CD14-positive monocyte (primary cell): ENCODE measurements around the gene PTPRC. TPM values are rescaled to one million over a fixed set of nuclear protein-coding genes. Genes with fewer than 3 reads are reported as not detected.

Experiments
- DNase-seq, 3 donors: peaks; one replicate each; pipeline ENCODE4 v3.0.0-alpha.2; 2011 to 2022
- H2AFZ ChIP-seq: 2 replicates; pipeline ENCODE4 v1.6.0; 2012; ENCODE audit warnings: mild to moderate bottlenecking, low read depth, low read length, inconsistent platforms; ENCODE audit not compliant: insufficient read depth, poor library complexity, severe bottlenecking
- H3K27ac ChIP-seq, 2 donors: 1 replicate in 1 of 2; 2 replicates in 1 of 2; pipeline ENCODE4 v1.5.1; 2012 to 2013; ENCODE audit warnings: low read length in 2 of 2, control low read depth in 1 of 2, inconsistent platforms in 1 of 2, low read depth in 1 of 2, mild to moderate bottlenecking in 1 of 2
- H3K27me3 ChIP-seq, 2 donors: one replicate each; pipeline versions ENCODE4 v1.6.0 to v1.6.1; 2011 to 2013; ENCODE audit warnings: low read length in 2 of 2; ENCODE audit not compliant: control insufficient read depth in 2 of 2, insufficient read depth in 2 of 2
- H3K36me3 ChIP-seq, 2 donors: replicated peaks in 1 of 2; 1 replicate in 1 of 2; 2 replicates in 1 of 2; pipeline versions ENCODE4 v1.5.1 to v1.6.1; 2012 to 2013; ENCODE audit warnings: low read length in 2 of 2, control low read depth in 1 of 2, inconsistent platforms in 1 of 2, mild to moderate bottlenecking in 1 of 2; ENCODE audit not compliant: insufficient read depth in 2 of 2, control insufficient read depth in 1 of 2
- H3K4me1 ChIP-seq, 2 donors: 1 replicate in 1 of 2; 2 replicates in 1 of 2; pipeline versions ENCODE4 v1.5.1 to v1.6.1; 2012 to 2013; ENCODE audit warnings: low read length in 2 of 2, control low read depth in 1 of 2, inconsistent platforms in 1 of 2, mild to moderate bottlenecking in 1 of 2, moderate library complexity in 1 of 2; ENCODE audit not compliant: insufficient read depth in 2 of 2, control insufficient read depth in 1 of 2
- H3K4me2 ChIP-seq: replicated peaks from 2 replicates; pipeline ENCODE3; 2012; ENCODE audit warnings: low read length, moderate library complexity, mild to moderate bottlenecking; ENCODE audit not compliant: poor library complexity, severe bottlenecking; ENCODE audit errors: extremely low read depth
- H3K4me3 ChIP-seq, 3 experiments: fragments of 200-600 bp in 1 of 3; sonication (generic) in 1 of 3; replicated peaks in 1 of 3; 1 replicate in 2 of 3; 2 replicates in 1 of 3; pipeline ENCODE4 v1.5.1; 2011 to 2013; ENCODE audit warnings: low read length in 3 of 3, mild to moderate bottlenecking in 3 of 3, control low read depth in 2 of 3, low read depth in 2 of 3, inconsistent platforms in 1 of 3, moderate library complexity in 1 of 3
- H3K79me2 ChIP-seq: 2 replicates; pipeline ENCODE4 v1.6.0; 2012; ENCODE audit warnings: mild to moderate bottlenecking, control low read depth, inconsistent platforms, low read length, moderate library complexity; ENCODE audit not compliant: insufficient read depth
- H3K9ac ChIP-seq: 2 replicates; pipeline ENCODE4 v1.6.0; 2017; ENCODE audit warnings: low read length, mild to moderate bottlenecking; ENCODE audit not compliant: insufficient read depth, poor library complexity, severe bottlenecking
- H3K9me3 ChIP-seq, 2 donors: replicated peaks in 1 of 2; 1 replicate in 1 of 2; 2 replicates in 1 of 2; pipeline versions ENCODE4 v1.5.1 to v1.6.1; 2012 to 2013; ENCODE audit warnings: low read length in 2 of 2, control low read depth in 1 of 2; ENCODE audit not compliant: control insufficient read depth in 1 of 2, insufficient read depth in 1 of 2
- H4K20me1 ChIP-seq: 2 replicates; pipeline ENCODE4 v1.6.0; 2012; ENCODE audit warnings: mild to moderate bottlenecking, low read length, control low read depth, moderate library complexity; ENCODE audit not compliant: insufficient read depth
- H3K27ac Mint-ChIP-seq, 7 donors: one replicate each; pipeline ENCODE4 v1.8.0; 2020; ENCODE audit warnings: mild to moderate bottlenecking in 7 of 7, mixed read lengths in 7 of 7, moderate library complexity in 6 of 7, inconsistent platforms in 2 of 7
- H3K27me3 Mint-ChIP-seq, 3 donors: one replicate each; pipeline ENCODE4 v1.8.0; 2021 to 2022; ENCODE audit warnings: low read depth in 3 of 3, mild to moderate bottlenecking in 3 of 3, mixed read lengths in 3 of 3, moderate library complexity in 3 of 3, inconsistent platforms in 1 of 3
- H3K36me3 Mint-ChIP-seq, 2 donors: one replicate each; pipeline ENCODE4 v1.8.0; 2020; ENCODE audit warnings: mixed read lengths in 2 of 2, inconsistent platforms in 1 of 2, mild to moderate bottlenecking in 1 of 2
- H3K4me1 Mint-ChIP-seq: one replicate; pipeline ENCODE4 v1.8.0; 2020; ENCODE audit warnings: mild to moderate bottlenecking, mixed read lengths
- H3K4me3 Mint-ChIP-seq, 2 donors: one replicate each; pipeline ENCODE4 v1.8.0; 2020; ENCODE audit warnings: mild to moderate bottlenecking in 2 of 2, mixed read lengths in 2 of 2, moderate library complexity in 1 of 2
- H3K9me3 Mint-ChIP-seq, 7 donors: one replicate each; pipeline ENCODE4 v1.8.0; 2020 to 2022; ENCODE audit warnings: mixed read lengths in 7 of 7, mild to moderate bottlenecking in 6 of 7, moderate library complexity in 6 of 7, inconsistent platforms in 2 of 7
- CTCF ChIP-seq: fragments of 200-600 bp; IDR thresholded peaks from one replicate; pipeline ENCODE4 v1.8.0; 2022; ENCODE audit warnings: antibody characterized with exemption, mild to moderate bottlenecking
- WGBS: methylation state at CpG from one replicate; pipeline ENCODE4 v1.1.5; 2013; ENCODE audit warnings: missing lambda C conversion rate; ENCODE audit not compliant: insufficient coverage; 5-methylcytosine and 5-hydroxymethylcytosine counted together
- intact Hi-C, 2 donors: fragments of 100-400 bp; cut with micrococcal nuclease; formaldehyde crosslinking; loops; one replicate each; pipeline versions ENCODE4 v1.15.0 to v1.15.1; 2023
- polyA plus RNA-seq, 3 donors: library from polyadenylated mRNA; depleted of rRNA in 1 of 3; unstranded in 2 of 3; stranded (reverse) in 1 of 3; fragments of 300-500 nt in 2 of 3; fragments of >200 nt in 1 of 3; fragmentation: Illumina TruSeq in 2 of 3; gene quantifications; 1 replicate in 2 of 3; 2 replicates in 1 of 3; pipeline ENCODE4 v1.2.3, GENCODE V29; 2012 to 2021

Gene PTPRC
- polyA plus RNA-seq, 3 donors, result 410 to 992 (median 667) TPM

GRCh38 chr1:198734323-198735008 is 95.6 kb downstream of the PTPRC start:
- Mint-ChIP-seq H3K4me3 (no peak overlapping the region), H3K9me3 (peaks cover 0 to 2% (median 0%) of the 10 kb centered on the region in 7 donors), H3K4me1 (no peaks in the 10 kb centered on the region), H3K36me3 (peaks cover 73 to 81% of the 10 kb centered on the region in 2 donors), H3K27ac (peak overlapping the region in 1 of 7 donors; percentile 12), H3K27me3 (no peaks in the 10 kb centered on the region)
- Histone ChIP-seq H3K27me3 (no peaks in the 10 kb centered on the region), H3K79me2 (peaks cover 32% of the 10 kb centered on the region), H4K20me1 (peaks cover 99% of the 10 kb centered on the region), H3K4me2 (no peak overlapping the region), H2AFZ (no peak overlapping the region), H3K9ac (no peak overlapping the region), H3K9me3 (no peaks in the 10 kb centered on the region), H3K4me1 (no peaks in the 10 kb centered on the region), H3K27ac (peak overlapping the region in 1 of 2 donors; percentile 30), H3K36me3 (peaks cover 97 to 98% of the 10 kb centered on the region in 2 donors), H3K4me3 (no peak overlapping the region)
- 50% methylated on average over 1 of the region's 2 CpGs for WGBS
- no peak for TF ChIP-seq CTCF
- DNase-seq, result no peak
- intact Hi-C loops, result no loop called here

- H3K36me3 ChIP-seq, result peaks cover 97 to 100% of the 10 kb centered on the region in 2 donors
- no peak overlapping the region for H3K4me3 ChIP-seq
- no peaks in the 10 kb centered on the region for H3K27me3 Mint-ChIP-seq
- no peaks in the 10 kb centered on the region for H3K9me3 ChIP-seq
- no peak for DNase-seq
- intact Hi-C loops, result no loop called here
- TF ChIP-seq CTCF, result no peak
- 100% methylated on average over 1 of the region's 3 CpGs for WGBS
- H3K27me3 ChIP-seq, result no peaks in the 10 kb centered on the region
- H3K79me2 ChIP-seq, result peaks cover 39% of the 10 kb centered on the region
- H3K27ac Mint-ChIP-seq, result no peak overlapping the region
- H3K9me3 Mint-ChIP-seq, result no peaks in the 10 kb centered on the region
- H3K4me1 ChIP-seq, result no peaks in the 10 kb centered on the region
- H3K27ac ChIP-seq, result no peak overlapping the region
- H4K20me1 ChIP-seq, result peaks cover 100% of the 10 kb centered on the region
- no peak overlapping the region for H3K9ac ChIP-seq
- H2AFZ ChIP-seq, result no peak overlapping the region
- no peak overlapping the region for H3K4me2 ChIP-seq
- H3K36me3 Mint-ChIP-seq, result peaks cover 60 to 64% of the 10 kb centered on the region in 2 donors
- H3K4me1 Mint-ChIP-seq, result no peaks in the 10 kb centered on the region
- no peak overlapping the region for H3K4me3 Mint-ChIP-seq
These were observed 102.9 kb downstream of the PTPRC start for GRCh38 chr1:198741744-198742143.
